Lower leg skin (tissue), 4 donors: ENCODE measurements around the gene ZBTB7B. TPM values are rescaled to one million over a fixed set of nuclear protein-coding genes. Genes with fewer than 3 reads are reported as not detected.

ENCODE experiments used
- DNase-seq, 2 donors: peaks; one replicate each; pipeline ENCODE4 v3.0.0-alpha.2; 2019; ENCODE audit warnings: low spot score in 2 of 2
- H3K4me3 ChIP-seq: fragments of 200-600 bp; sonication (generic); 2 replicates; pipeline ENCODE4 v1.5.1; 2017; ENCODE audit warnings: mild to moderate bottlenecking, low read depth; ENCODE audit not compliant: poor library complexity, severe bottlenecking
- POLR2A ChIP-seq, 2 donors: fragments of 450-650 bp; IDR thresholded peaks; one replicate each; pipeline ENCODE4 v1.6.1; 2016 to 2017; ENCODE audit warnings: antibody characterized with exemption in 2 of 2, mild to moderate bottlenecking in 1 of 2, moderate library complexity in 1 of 2
- WGBS, 2 donors: methylation state at CpG; one replicate each; pipeline ENCODE4 v1.1.5; 2018; 5-methylcytosine and 5-hydroxymethylcytosine counted together
- intact Hi-C: fragments of 100-400 bp; cut with DNase I; formaldehyde crosslinking; loops from one replicate; pipeline ENCODE4 v1.15.0; 2023; ENCODE audit warnings: low total_unique reads
- total RNA-seq, 4 donors: library from RNA; depleted of rRNA; stranded (reverse); fragments of >200 nt; gene quantifications; one replicate each; pipeline ENCODE4 v1.1.0, GENCODE V29; 2016
- TF ChIP-seq, protein P1 (sequence below), 3 donors: fragments of 450-650 bp; IDR thresholded peaks; one replicate each; pipeline ENCODE4 v1.5.1; 2016; ENCODE audit warnings: antibody characterized with exemption in 3 of 3, mild to moderate bottlenecking in 3 of 3, moderate library complexity in 2 of 3

ZBTB7B gene
- total RNA-seq, 4 donors from 2014 or later = 270 to 295 (median 286) TPM

GRCh38 chr1:155057788-155058211 lies 55.2 kb downstream of the ZBTB7B start:
- intact Hi-C loops = loop anchor here (10.0 kb wide), 1 partner anchor 103 kb away; the partner anchor contains the start of gene PBXIP1
- DNase-seq = no peak
- WGBS, 2 donors = 82 to 92% methylated on average over 7 to 9 of the region's 13 CpGs
- TF ChIP-seq POLR2A (IDR thresholded peaks at IDR 0.05) = no peak
- TF ChIP-seq, protein P1, sequence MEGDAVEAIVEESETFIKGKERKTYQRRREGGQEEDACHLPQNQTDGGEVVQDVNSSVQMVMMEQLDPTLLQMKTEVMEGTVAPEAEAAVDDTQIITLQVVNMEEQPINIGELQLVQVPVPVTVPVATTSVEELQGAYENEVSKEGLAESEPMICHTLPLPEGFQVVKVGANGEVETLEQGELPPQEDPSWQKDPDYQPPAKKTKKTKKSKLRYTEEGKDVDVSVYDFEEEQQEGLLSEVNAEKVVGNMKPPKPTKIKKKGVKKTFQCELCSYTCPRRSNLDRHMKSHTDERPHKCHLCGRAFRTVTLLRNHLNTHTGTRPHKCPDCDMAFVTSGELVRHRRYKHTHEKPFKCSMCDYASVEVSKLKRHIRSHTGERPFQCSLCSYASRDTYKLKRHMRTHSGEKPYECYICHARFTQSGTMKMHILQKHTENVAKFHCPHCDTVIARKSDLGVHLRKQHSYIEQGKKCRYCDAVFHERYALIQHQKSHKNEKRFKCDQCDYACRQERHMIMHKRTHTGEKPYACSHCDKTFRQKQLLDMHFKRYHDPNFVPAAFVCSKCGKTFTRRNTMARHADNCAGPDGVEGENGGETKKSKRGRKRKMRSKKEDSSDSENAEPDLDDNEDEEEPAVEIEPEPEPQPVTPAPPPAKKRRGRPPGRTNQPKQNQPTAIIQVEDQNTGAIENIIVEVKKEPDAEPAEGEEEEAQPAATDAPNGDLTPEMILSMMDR (IDR thresholded peaks at IDR 0.05) = no peak
- H3K4me3 ChIP-seq = no peak overlapping the region

DNA sequence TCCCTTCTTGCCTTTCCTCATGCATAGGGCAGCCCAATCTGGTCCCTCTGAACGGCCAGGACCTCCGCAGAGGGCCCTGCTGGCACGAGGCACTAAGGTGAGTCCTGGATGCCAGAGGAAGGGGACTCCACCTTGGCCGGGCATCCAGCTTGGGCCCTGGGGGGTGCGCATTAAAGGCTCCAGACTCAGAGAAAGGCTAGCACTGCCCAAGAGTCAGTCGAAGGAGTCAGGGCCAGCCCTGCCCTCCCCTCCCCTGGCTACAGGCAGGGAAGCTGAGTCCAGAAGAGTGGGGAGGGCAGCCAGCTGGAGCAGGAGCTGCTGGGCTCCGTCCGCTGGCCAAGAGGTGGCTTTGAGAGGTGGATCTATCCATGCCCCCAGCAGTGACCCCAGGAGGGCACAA lies 58.1 kb downstream of the ZBTB7B start:
- intact Hi-C loops = no loop called here
- DNase-seq = no peak
- 73 to 84% methylated on average over 8 of the region's 8 CpGs for WGBS, 2 donors
- no peak overlapping the region for H3K4me3 ChIP-seq
- TF ChIP-seq POLR2A (IDR thresholded peaks at IDR 0.05) = no peak
- TF ChIP-seq, protein P1 (IDR thresholded peaks at IDR 0.05) = no peak

DNA sequence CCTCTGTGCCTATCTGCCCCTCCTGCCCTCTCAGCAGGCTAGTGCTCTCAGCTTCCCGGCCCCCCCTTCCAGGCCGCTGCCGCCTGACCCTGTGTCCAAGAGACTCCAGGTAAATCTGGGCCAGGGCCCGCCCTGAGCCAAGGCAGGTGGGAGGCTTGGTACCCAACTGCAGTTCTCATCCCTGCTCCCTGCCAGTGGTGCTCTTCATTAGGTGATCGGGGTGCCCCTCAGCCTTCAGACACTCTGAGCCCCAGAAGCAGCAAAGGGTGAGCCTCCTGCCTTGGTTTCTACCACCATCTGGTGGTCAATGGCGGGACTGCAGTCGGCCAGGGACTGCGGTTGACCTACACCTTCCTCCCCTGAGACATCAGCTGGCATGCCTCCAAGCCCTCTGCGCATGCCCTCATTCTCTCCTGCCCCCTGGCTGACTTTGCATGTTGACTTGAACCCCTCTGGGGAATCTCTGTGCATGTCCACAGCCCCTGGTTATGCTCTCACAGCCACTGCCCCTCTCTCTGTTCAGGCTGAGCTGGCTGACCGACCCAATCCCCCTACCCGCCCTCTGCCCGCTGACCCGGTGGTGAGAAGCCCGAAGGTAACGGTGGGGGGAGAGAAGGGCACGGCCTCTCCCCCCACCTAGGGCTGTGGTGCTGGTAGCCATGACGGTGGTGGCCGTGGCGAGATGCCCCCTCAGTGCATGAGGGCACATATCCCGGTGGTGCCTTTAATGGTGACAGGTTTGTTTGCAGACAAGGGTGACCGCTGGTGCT lies 59.0 kb downstream of the ZBTB7B start:
- intact Hi-C loops = no loop called here
- DNase-seq = peak; percentile 82 to 97
- 38 to 42% methylated on average over 17 to 21 of the region's 21 CpGs for WGBS, 2 donors
- no peak for TF ChIP-seq POLR2A (IDR thresholded peaks at IDR 0.05)
- TF ChIP-seq, protein P1 (IDR thresholded peaks at IDR 0.05) = peak in 1 of 3 donors; percentile 97
- H3K4me3 ChIP-seq = no peak overlapping the region

- intact Hi-C loops = no loop called here
- TF ChIP-seq, protein P1 (IDR thresholded peaks at IDR 0.05) = no peak
- TF ChIP-seq POLR2A (IDR thresholded peaks at IDR 0.05) = no peak
- no peak for DNase-seq
- H3K4me3 ChIP-seq = no peak overlapping the region
- WGBS, 2 donors = 61 to 63% methylated on average over 14 to 26 of the region's 29 CpGs
Observed at GRCh38 chr1:155062151-155062686, 59.6 kb downstream of the ZBTB7B start.

DNA sequence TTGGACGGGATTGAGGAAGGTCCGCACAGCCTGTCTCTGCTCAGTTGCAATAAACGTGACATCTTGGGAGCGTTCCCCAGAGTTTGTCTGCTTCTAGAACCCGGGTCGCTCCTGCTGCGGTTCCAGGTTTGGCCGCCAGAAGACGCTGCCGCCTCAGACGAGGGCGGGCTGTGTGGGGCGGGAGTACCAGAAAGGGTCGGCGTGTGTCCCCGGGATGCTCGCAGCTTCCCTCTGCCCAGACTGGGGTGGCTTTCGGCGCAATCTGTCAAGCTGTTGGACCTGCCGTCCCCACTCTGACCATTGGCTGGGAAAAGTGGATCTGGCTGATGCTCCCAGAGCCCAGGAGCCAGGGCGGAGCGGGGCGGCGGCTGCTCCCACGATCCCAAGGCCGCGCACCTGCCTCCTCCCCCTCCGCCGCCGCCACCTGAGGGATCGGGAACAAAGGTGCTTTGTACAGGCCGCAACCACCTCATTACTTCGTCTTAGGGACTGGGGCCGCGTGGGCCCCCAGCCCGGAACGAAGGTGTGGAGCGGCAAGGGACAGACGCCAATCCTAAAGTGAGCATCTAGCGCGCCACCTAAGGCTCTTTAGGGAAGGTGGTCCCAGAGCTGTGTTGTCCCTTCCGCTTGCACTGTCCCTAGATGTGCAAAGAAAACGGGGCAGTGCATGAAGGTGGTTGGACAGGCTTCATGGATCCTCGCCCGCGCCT lies 60.3 kb downstream of the ZBTB7B start:
- WGBS, 2 donors = 3 to 19% methylated on average over 18 to 29 of the region's 46 CpGs
- intact Hi-C loops = no loop called here
- peak in 1 of 2 donors; percentile 56 for DNase-seq
- H3K4me3 ChIP-seq = peak overlapping the region; percentile 46
- no peak for TF ChIP-seq POLR2A (IDR thresholded peaks at IDR 0.05)
- TF ChIP-seq, protein P1 (IDR thresholded peaks at IDR 0.05) = peak in 1 of 3 donors; percentile 83
